ENCODE data around the gene RNF181. TPM values are rescaled to one million over a fixed set of nuclear protein-coding genes. Genes with fewer than 3 reads are reported as not detected.
A peak's percentile ranks its signal among the peaks of the same experiment; 100 is the strongest.

RNF181 gene
- total and polyA plus RNA-seq, 2 of the 13 experiments (the other 11 are each of a cell fraction or from before 2014, with no cell fraction given), result 224 to 578 TPM

DNA sequence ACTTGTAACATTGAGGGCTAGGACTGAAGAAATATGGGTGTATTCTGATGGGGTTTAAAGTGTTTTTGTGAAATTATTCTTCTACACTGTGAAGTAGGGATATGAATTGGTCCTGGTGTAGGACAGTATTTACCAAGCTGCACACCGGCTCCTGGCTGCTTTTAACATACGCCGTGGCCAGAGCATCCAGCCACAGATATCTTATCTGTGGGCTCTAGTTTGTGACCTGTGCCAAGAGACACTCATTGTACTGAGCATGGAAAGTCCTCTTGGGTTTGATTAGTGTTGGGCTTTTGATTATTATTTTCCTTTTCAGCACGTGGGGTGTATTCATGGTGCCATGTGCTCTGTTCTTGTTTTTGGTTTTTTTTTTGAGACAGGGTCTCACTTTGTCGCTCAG is 28.4 kb downstream of the RNF181 start (continued):
- TF ChIP-seq SSRP1 (CRISPR knock-in tag; IDR thresholded peaks at IDR 0.05), result no peak
- no peak for TF ChIP-seq ZNF33B (CRISPR knock-in tag; IDR thresholded peaks at IDR 0.05)
- TF ChIP-seq DR1 (CRISPR knock-in tag; IDR thresholded peaks at IDR 0.05), result no peak
- no peak for TF ChIP-seq SAFB2 (CRISPR knock-in tag; IDR thresholded peaks at IDR 0.05; ENCODE audit: borderline replicate concordance, low read depth)

DNA sequence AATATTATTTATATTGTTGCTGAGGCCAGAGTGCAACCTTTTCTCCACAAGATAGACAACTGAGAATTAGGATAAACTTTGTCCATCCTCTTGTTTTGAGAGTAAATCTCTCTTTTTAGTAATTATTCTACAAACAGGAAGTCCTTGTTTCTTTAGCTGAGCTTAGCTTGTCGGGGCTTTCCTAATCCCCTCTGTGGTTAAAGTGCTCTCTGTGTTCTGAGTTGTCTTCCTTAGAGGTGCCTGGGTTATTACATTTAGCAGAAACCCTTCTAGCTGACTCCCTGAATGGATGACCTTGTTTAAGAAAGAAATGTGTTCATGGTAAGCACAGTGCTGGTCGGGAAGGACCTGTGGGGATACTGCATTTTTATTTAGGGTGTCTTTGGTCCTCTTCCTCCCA is 33.1 kb downstream of the RNF181 start:
- H3K27ac ChIP-seq (ENCODE audit: extremely low read length, insufficient read depth, low read length), result no peak overlapping the region
- ATAC-seq (no peak), FAIRE-seq (no peak), DNase-seq (ENCODE audit: low spot score) (no peak)
- H2AFZ ChIP-seq (ENCODE audit: low read length), result no peak overlapping the region
- ChIA-PET CTCF (ENCODE audit: low intra/inter-chr PET ratio, low total read pairs) (no interaction called here), POLR2A (no interaction called here)
- H3K4me2 ChIP-seq (ENCODE audit: low read depth, low read length), result no peak overlapping the region
- no peaks in the 10 kb centered on the region for H4K20me1 ChIP-seq (ENCODE audit: insufficient read depth, low read length)
- no peak overlapping the region for H3K4me3 ChIP-seq (replicated peaks in 1 of 3; ENCODE audit: insufficient read depth in 1 of 3, low read depth in 2 of 3, low read length in 3 of 3)
- no peak overlapping the region for H3K9ac ChIP-seq (ENCODE audit: insufficient read depth, low read depth, low read length)
- WGBS (ENCODE audit: low lambda C conversion rate), result 82% methylated on average over 2 of the region's 2 CpGs
- intact Hi-C loops (cut with micrococcal nuclease; ENCODE audit: unreplicated experiment) (no loop called here), in situ Hi-C loops (cut with HindIII; ENCODE audit: extremely low pct_ligation_motif_present, low pct_unique_long_range_greater_than_20kb) (no loop called here)
- TSS peak; percentile 19 for BruUV-seq (replicated peaks)
- peaks cover 37 to 93% of the 10 kb centered on the region in 2 experiments for H3K36me3 ChIP-seq (replicated peaks in 1 of 2; ENCODE audit: control insufficient read depth in 1 of 2, insufficient read depth in 2 of 2, low read length in 2 of 2)
- H3K9me3 ChIP-seq (ENCODE audit: low read length), result no peaks in the 10 kb centered on the region
- no peaks in the 10 kb centered on the region for H3K79me2 ChIP-seq (ENCODE audit: insufficient read depth, low read length)
- H3K27me3 ChIP-seq (ENCODE audit: control insufficient read depth in 1 of 2, insufficient read depth in 2 of 2, low read length in 2 of 2), result no peaks in the 10 kb centered on the region
- no peaks in the 10 kb centered on the region for H3K4me1 ChIP-seq (ENCODE audit: insufficient read depth, low read length)
- TF ChIP-seq TBL1XR1 (IDR thresholded peaks at IDR 0.05; ENCODE audit: borderline replicate concordance, low read length, partially characterized antibody) (no peak), XBP1 (CRISPR knock-in tag; IDR thresholded peaks at IDR 0.05) (no peak), SNRNP70 (IDR thresholded peaks at IDR 0.05; ENCODE audit: low read depth, low read length) (no peak), KLF16 (CRISPR knock-in tag; IDR thresholded peaks at IDR 0.05) (no peak), ELF3 (CRISPR knock-in tag; IDR thresholded peaks at IDR 0.05) (no peak), RBM39 (IDR thresholded peaks at IDR 0.05; ENCODE audit: low read depth, low read length, poor library complexity, severe bottlenecking) (no peak), BHLHE40 (IDR thresholded peaks at IDR 0.05; ENCODE audit: low read length) (no peak), ZNF501 (CRISPR knock-in tag; IDR thresholded peaks at IDR 0.05) (no peak)
- TF ChIP-seq, protein P1, sequence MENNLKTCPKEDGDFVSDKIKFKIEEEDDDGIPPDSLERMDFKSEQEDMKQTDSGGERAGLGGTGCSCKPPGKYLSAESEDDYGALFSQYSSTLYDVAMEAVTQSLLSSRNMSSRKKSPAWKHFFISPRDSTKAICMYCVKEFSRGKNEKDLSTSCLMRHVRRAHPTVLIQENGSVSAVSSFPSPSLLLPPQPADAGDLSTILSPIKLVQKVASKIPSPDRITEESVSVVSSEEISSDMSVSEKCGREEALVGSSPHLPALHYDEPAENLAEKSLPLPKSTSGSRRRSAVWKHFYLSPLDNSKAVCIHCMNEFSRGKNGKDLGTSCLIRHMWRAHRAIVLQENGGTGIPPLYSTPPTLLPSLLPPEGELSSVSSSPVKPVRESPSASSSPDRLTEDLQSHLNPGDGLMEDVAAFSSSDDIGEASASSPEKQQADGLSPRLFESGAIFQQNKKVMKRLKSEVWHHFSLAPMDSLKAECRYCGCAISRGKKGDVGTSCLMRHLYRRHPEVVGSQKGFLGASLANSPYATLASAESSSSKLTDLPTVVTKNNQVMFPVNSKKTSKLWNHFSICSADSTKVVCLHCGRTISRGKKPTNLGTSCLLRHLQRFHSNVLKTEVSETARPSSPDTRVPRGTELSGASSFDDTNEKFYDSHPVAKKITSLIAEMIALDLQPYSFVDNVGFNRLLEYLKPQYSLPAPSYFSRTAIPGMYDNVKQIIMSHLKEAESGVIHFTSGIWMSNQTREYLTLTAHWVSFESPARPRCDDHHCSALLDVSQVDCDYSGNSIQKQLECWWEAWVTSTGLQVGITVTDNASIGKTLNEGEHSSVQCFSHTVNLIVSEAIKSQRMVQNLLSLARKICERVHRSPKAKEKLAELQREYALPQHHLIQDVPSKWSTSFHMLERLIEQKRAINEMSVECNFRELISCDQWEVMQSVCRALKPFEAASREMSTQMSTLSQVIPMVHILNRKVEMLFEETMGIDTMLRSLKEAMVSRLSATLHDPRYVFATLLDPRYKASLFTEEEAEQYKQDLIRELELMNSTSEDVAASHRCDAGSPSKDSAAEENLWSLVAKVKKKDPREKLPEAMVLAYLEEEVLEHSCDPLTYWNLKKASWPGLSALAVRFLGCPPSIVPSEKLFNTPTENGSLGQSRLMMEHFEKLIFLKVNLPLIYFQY (CRISPR knock-in tag; IDR thresholded peaks at IDR 0.05; ENCODE audit: borderline replicate concordance), result no peak
- TF ChIP-seq, protein P2, sequence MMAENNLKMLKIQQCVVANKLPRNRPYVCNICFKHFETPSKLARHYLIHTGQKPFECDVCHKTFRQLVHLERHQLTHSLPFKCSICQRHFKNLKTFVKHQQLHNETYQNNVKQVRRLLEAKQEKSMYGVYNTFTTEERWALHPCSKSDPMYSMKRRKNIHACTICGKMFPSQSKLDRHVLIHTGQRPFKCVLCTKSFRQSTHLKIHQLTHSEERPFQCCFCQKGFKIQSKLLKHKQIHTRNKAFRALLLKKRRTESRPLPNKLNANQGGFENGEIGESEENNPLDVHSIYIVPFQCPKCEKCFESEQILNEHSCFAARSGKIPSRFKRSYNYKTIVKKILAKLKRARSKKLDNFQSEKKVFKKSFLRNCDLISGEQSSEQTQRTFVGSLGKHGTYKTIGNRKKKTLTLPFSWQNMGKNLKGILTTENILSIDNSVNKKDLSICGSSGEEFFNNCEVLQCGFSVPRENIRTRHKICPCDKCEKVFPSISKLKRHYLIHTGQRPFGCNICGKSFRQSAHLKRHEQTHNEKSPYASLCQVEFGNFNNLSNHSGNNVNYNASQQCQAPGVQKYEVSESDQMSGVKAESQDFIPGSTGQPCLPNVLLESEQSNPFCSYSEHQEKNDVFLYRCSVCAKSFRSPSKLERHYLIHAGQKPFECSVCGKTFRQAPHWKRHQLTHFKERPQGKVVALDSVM (CRISPR knock-in tag; IDR thresholded peaks at IDR 0.05), result no peak
- TF ChIP-seq, protein P3, sequence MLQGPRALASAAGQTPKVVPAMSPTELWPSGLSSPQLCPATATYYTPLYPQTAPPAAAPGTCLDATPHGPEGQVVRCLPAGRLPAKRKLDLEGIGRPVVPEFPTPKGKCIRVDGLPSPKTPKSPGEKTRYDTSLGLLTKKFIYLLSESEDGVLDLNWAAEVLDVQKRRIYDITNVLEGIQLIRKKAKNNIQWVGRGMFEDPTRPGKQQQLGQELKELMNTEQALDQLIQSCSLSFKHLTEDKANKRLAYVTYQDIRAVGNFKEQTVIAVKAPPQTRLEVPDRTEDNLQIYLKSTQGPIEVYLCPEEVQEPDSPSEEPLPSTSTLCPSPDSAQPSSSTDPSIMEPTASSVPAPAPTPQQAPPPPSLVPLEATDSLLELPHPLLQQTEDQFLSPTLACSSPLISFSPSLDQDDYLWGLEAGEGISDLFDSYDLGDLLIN (CRISPR knock-in tag; IDR thresholded peaks at IDR 0.05; ENCODE audit: borderline replicate concordance), result no peak
